Measurements from ENCODE around the gene USP15.

Gene USP15

DNA sequence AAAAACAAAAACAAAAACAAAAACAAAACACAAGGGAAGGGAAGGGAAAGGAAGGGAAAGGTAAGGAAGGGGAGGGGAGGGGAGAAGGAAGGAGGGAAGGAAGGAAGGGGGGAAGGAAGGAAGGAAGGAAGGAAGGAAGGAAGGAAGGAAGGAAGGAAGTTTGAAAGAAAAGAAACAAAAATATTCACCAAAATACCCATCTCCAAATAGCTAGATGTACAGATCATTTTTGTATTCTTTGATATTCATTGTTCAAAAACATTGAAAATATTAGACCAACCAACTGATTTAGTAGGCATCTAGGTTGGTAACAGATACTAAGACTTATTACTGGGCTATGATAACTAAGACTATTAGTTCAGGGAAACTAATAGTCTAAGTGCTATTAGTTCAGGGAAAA, 39.1 kb upstream of the USP15 start:
- in situ Hi-C loops (cut with MboI; ENCODE audit: low pct_unique_long_range_greater_than_20kb, low sequenced_read_pairs, unreplicated experiment), result no loop called here
- DNase-seq (ENCODE audit: low spot score), result no peak
- TF ChIP-seq, protein P1, sequence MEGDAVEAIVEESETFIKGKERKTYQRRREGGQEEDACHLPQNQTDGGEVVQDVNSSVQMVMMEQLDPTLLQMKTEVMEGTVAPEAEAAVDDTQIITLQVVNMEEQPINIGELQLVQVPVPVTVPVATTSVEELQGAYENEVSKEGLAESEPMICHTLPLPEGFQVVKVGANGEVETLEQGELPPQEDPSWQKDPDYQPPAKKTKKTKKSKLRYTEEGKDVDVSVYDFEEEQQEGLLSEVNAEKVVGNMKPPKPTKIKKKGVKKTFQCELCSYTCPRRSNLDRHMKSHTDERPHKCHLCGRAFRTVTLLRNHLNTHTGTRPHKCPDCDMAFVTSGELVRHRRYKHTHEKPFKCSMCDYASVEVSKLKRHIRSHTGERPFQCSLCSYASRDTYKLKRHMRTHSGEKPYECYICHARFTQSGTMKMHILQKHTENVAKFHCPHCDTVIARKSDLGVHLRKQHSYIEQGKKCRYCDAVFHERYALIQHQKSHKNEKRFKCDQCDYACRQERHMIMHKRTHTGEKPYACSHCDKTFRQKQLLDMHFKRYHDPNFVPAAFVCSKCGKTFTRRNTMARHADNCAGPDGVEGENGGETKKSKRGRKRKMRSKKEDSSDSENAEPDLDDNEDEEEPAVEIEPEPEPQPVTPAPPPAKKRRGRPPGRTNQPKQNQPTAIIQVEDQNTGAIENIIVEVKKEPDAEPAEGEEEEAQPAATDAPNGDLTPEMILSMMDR (IDR thresholded peaks at IDR 0.05; ENCODE audit: extremely low read depth, insufficient read depth, missing control alignments), result no peak

DNA sequence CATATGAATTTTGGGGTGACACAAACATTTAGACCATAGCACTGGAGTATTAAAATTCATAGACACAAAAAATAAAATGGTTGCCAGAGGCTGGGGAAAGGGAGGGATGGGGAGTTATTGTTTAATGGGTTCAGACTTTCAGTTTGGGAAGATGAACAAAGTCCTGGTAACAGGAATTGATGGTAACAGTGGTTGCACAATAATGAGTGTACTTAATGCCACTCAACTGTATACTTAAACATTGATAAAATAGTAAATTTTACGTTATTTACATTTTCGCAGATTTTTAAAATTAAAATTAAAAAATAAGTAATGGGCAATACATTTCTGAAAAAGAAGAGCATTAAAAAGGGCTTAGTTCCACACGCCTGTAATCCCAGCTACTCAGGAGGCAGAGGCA, 35.6 kb upstream of the USP15 start:
- TF ChIP-seq, protein P1 (IDR thresholded peaks at IDR 0.05; ENCODE audit: extremely low read depth, insufficient read depth, missing control alignments), result no peak
- no peak for DNase-seq (ENCODE audit: low spot score)
- in situ Hi-C loops (cut with MboI; ENCODE audit: low pct_unique_long_range_greater_than_20kb, low sequenced_read_pairs, unreplicated experiment), result no loop called here

DNA sequence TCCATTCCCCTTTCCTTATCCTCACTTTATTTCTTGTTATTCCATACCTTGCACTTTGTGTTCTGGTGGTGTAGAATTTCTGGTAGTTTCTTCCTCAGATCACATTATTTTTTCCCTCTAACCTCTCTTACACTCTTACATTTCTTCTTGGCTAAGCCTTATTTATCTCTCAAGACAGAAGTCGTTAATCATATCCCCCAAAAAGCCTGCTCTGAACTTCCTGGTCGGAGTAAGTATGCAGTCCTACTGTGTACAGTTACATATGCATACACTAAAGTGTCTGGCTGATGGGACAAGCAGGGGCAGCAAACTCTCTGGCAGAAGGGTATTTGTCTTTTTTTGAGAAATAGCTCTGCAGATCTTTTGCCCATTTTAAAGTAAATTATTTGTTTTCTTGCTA, 33.1 kb upstream of the USP15 start:
- DNase-seq (ENCODE audit: low spot score), result no peak
- in situ Hi-C loops (cut with MboI; ENCODE audit: low pct_unique_long_range_greater_than_20kb, low sequenced_read_pairs, unreplicated experiment), result no loop called here
- TF ChIP-seq, protein P1 (IDR thresholded peaks at IDR 0.05; ENCODE audit: extremely low read depth, insufficient read depth, missing control alignments), result no peak

DNA sequence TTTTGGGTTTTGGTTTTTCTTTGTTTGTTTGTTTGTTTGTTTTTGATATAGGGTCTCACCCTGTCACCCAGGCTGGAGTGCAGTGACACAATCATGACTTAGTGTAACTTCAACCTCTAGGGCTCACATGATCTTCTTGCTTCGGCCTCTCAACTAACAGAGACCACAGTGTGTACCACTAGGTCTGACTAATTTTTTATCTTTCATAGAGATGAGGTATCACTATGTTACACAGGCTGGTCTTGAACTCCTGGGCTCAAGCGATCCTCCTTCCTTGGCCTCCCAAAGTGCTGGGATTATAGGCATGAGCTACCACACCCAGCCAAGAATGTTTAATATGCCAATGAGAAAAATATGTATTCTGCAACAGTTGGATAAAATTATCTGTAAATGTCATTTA, 29.6 kb upstream of the USP15 start:
- no peak for DNase-seq (ENCODE audit: low spot score)
- TF ChIP-seq, protein P1 (IDR thresholded peaks at IDR 0.05; ENCODE audit: extremely low read depth, insufficient read depth, missing control alignments), result no peak
- in situ Hi-C loops (cut with MboI; ENCODE audit: low pct_unique_long_range_greater_than_20kb, low sequenced_read_pairs, unreplicated experiment), result no loop called here

DNA sequence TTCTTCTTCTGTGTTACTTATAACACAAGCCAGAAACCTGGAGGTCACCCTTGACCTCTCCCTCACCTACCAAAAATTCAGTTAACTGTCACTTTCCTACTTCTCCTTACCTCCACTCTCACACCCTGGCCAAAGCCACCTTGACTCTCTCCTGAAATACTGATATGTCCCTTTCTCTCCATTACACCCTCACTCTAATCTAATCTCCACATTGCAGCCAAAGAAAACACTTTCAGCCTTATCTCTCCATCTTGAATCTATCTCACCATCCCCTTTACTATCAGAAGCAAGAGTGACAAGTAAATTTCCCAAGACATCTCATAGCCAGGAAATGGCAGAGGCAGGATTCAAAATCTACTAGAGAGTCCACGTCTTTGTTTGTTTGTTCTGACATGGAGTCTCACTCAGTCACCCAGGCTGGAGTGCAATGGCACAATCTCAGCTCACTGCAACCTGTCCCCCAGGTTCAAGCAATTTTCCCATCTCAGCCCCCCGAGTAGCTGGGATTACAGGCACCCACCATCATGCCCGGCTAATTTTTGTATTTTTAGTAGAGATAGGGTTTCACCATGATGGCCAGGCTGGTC, 28.0 kb upstream of the USP15 start:
- TF ChIP-seq, protein P1 (IDR thresholded peaks at IDR 0.05; ENCODE audit: extremely low read depth, insufficient read depth, missing control alignments), result no peak
- no peak for DNase-seq (ENCODE audit: low spot score)
- in situ Hi-C loops (cut with MboI; ENCODE audit: low pct_unique_long_range_greater_than_20kb, low sequenced_read_pairs, unreplicated experiment), result no loop called here

DNA sequence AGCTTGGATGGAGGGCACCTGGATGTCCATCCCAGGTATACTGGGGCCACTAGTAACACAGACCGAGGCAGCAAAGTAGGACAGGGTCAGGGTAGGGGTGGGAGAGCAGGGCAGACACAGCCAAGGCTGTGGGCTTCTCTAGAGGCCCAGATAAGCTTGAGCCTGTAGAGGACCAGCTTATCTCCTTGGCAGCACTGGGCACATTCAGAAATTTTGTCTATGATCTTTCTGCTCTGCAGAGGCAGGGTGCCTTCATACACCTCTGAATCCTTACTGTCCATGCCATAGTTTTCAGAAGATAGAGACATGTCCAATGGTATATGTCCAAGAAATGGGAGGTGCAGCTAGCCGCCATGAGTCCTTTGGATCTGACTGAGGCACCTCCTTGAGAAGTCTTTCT, 26.4 kb upstream of the USP15 start:
- TF ChIP-seq, protein P1 (IDR thresholded peaks at IDR 0.05; ENCODE audit: extremely low read depth, insufficient read depth, missing control alignments), result no peak
- no peak for DNase-seq (ENCODE audit: low spot score)
- in situ Hi-C loops (cut with MboI; ENCODE audit: low pct_unique_long_range_greater_than_20kb, low sequenced_read_pairs, unreplicated experiment), result no loop called here

DNA sequence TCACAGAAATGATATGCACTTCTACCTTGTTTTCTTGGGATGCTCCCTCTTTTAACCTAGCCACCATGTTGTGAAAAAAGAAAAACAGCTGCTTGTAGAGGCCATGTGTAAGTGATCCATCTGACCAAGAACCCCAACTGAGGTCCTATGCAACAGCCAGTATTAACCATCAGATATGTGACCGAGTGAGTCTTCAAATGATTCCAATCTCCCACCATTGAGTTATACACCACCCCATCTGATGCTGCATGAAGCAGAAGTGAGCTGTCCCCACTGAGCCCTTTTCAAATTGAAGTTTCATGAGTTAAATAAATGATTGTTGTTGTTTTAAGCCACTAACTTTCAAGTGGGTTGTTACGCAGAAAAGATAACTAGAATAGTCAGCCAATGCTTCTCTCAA, 20.6 kb upstream of the USP15 start:
- in situ Hi-C loops (cut with MboI; ENCODE audit: low pct_unique_long_range_greater_than_20kb, low sequenced_read_pairs, unreplicated experiment), result no loop called here
- TF ChIP-seq, protein P1 (IDR thresholded peaks at IDR 0.05; ENCODE audit: extremely low read depth, insufficient read depth, missing control alignments), result no peak

More for the DNA sequence above, 20.6 kb upstream of the USP15 start:
- no peak for DNase-seq (ENCODE audit: low spot score)

Measured in GM13977 (cell line).